HTR-8/SVneo (cell line): Measurements from ENCODE around the gene CWC27.
"Not testable (repeated sequence)": the region's sequence is repeated elsewhere in the genome, so short reads cannot be mapped to it uniquely, and the experiment has no call there.

ENCODE experiments used
- DNase-seq: peaks from one replicate; pipeline ENCODE4 v3.0.0; 2011; ENCODE audit warnings: low spot score, mixed read lengths; ENCODE audit not compliant: insufficient read length
- FAIRE-seq: peaks from 2 replicates; lab custom pipeline; 2011; peaks lifted over from hg19 to GRCh38; lab: Jason Lieb, UNC

The CWC27 gene

DNA sequence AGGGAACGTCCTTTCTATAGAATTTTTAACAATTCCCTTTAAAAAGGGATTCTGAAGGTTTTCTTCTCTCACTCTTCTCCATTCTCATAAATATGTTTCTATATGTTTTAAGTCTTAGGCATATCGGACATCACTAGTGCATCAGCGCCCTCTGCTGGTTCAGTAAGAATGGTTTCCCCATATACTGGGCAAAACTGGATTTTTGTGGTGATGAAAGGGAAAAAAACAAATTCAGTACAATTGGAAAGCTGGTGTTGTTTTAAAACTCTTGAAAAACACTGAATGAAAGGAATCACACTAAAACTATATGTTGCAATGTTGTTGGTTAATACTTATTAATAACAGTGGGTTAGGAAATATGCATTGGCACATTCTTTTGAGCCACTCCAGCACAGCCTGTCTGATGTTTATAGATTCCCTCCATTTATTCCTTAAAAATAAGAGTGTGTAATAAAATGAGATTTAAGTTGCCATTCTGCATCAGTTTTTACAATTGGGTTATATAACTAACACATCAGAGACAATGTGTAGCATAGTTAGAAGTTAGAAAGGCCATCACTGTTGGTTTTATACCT lies 15.8 kb downstream of the CWC27 start:
- FAIRE-seq, result no peak

DNA sequence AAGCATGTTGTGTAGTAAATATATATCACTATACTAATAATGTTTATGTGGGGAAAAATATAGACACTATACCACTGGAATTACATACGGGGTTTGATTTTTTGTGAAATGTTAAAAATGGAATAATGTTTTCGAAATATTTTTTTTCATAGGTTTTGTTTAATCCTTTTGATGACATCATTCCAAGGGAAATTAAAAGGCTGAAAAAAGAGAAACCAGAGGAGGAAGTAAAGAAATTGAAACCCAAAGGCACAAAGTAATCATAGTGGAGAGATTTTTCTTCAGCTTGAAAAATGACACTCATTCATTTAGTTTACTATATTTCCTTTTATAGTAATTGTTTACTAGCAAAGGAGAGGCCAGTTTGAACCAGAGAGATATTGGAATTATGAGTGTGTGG lies 17.6 kb downstream of the CWC27 start:
- FAIRE-seq (no peak), DNase-seq (no peak)

More for the DNA sequence above, 15.8 kb downstream of the CWC27 start:
- DNase-seq, result peak; percentile 14

DNA sequence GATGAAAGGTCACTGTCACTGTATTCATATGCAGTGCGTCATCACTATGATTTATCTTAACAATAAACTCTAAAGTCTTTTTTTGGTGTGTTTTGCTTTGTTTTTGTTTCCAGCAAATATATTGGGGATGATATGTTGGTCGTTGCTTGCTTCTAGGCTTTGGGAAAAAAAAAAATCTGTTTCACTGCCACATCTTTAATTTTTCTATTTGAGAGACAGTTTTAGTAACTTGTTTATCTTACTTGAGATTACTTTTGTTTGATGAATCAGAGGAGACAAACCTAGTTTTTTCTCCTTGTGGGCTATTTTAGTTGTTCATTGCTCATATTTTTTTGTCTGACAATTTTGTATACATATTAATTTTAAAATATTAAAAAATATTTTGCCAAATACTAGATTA lies 19.4 kb downstream of the CWC27 start:
- no peak for FAIRE-seq
- no peak for DNase-seq

DNA sequence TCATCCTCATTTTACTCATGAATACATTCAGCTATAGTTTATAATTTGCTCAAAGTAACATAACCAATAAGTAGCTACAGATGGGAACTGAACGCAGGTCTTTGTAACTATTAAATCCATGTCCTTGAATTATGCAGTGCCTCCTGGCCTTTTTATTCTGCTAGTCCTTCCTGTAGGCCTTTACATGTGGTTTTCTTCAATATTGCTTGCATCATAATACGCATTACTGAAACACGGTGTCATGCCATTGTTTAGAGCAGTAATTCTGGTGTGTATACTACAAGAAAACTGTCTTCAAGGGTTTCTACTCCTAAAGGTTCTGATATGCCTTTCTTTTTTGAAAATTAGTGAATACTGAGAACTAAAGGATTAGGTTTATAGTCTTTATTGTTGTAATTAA lies 20.7 kb downstream of the CWC27 start:
- DNase-seq (no peak), FAIRE-seq (no peak)

DNA sequence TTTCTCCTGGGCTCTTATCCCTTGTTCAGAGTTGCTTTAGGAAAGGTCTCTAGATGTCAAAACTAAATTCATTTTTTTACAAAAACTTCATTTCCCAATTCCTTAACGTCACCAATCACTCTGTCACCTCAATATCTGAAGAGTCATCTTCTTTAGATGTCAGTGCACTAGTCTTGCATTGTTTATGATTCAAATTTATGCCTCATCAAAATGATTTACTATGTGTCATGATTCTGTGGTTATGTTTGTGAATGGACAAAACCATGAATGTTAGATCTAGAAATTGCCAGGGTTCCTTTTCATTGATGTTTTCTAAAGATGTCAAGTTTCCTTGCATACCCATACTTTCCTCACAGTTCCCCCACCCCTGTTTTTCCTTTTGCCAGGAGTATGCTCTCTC lies 21.5 kb downstream of the CWC27 start:
- FAIRE-seq (no peak), DNase-seq (no peak)

DNA sequence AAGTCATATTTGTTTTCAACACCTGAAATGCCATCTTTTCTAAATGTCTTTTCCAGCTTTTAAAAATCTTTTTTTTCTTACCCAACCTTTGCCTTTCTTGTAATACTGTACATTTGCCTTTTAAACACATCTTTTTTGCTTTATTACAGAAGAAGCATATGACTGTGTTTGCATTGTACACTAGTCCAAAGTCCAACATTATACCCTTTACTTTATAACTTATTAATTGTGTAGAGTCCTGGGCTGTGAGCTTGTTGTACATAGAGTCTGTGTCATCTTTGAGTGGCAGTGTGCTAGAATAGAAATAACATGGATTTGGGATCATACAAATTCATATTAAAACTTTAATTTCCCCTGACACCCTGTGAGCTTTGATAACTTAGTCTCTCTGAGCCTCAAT lies 23.7 kb downstream of the CWC27 start:
- FAIRE-seq, result no peak
- no peak for DNase-seq

DNA sequence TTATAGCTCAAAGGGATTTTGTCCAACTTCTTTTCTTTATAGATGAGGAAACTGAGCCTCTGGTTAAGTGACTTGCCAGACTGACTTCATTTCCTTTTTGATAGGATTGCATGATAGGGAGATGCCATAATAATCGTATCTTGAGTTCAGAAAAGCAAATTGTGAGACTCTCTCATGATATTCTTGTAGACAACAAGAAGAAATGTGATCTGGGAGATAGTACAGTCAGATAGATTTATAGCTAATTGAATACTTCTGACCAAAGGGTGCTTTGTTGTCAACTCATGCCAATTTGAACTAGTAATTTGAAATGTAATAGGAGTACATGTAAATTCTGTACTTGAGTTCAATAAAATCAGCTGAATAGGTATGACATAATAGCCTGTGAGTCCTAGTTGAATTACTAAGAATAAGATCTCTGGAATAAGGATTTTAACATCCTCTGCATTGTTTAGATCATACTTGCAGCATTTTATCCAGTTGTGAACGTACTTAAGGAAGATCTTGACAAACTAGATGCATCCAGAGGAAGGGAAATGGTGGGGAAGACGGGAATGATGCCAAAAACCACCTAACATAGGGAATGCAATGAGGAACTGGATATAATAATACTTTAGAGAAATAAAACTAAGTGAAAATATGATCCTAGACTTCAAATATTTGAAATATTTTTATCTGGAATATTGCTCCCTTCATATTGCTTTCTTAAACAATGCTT lies 25.5 kb downstream of the CWC27 start:
- DNase-seq (no peak), FAIRE-seq (no peak)

DNA sequence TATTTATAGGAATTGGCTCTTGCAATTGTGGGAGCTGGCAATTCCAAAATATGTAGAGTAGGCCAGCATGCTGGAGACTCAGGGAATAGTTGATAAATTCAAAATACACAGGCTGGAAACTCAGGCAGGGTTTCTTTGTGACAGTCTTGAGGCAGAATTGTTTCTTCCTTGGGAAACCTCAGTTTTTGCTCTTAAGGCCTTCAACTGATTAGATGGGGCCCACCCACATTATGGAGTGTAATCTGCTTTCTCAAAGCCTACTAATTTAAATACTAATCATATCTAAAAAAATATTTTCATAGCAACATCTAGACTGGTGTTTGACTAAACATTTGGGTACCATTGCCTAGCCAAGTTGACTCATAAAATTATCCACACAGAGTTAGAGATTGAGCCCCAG lies 27.6 kb downstream of the CWC27 start:
- DNase-seq (no peak), FAIRE-seq (no peak)

DNA sequence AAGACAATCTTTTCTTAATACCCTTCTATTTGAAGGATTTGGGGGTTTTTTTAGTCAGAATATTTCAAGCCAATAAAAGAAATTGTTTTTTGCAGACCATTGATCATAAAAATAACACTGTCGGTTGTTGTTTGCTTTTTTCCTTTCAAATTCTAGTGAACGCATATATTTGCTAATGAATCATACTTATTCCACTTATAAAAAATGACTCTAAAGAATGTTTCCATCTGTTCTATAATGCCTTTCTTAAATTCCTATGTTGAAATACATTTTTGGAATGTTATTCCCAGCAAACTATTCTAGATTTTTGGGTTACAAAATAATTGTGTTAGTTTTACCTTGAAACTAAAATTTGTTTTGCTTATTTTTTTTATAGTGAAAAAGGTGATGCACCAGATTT lies 32.2 kb downstream of the CWC27 start:
- no peak for DNase-seq
- no peak for FAIRE-seq

DNA sequence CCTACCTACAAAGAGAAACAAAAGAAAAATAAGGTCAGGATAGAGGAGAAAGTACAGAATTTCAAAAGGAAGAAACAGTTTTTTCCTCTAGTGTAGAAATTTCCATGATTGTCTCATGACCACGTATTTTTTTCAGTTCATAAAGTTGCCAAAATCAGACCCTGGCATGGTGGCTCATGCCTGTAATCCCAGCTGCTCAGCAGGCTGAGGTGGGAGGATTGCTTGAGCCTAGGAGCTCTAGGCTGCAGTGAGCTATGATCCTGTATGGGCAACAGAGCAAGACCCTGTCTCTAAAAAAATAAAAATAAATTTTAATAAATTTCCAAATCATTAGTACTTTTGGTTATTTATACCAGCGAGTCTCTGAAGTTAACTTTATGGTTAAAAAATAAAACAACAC lies 37.8 kb downstream of the CWC27 start:
- no peak for FAIRE-seq
- no peak for DNase-seq

DNA sequence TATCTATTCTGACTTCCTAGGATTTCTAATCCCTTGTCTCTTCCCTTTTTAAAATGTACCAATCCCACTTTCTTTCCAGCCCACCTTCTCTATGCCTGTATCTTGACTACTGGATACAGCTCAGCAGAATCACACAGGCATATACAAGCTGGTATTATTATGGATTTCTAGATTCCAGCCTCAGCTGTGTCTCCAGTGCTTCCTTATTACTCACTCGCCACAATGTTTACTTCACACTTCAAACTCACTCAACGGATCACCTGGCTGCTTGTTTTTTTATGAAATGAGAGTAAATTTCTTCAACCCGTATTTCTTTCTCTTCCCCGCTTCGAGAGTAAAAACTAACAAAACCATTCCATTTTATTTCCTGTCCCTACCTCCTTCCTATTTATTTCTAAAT lies 38.8 kb downstream of the CWC27 start:
- no peak for DNase-seq
- FAIRE-seq, result no peak

DNA sequence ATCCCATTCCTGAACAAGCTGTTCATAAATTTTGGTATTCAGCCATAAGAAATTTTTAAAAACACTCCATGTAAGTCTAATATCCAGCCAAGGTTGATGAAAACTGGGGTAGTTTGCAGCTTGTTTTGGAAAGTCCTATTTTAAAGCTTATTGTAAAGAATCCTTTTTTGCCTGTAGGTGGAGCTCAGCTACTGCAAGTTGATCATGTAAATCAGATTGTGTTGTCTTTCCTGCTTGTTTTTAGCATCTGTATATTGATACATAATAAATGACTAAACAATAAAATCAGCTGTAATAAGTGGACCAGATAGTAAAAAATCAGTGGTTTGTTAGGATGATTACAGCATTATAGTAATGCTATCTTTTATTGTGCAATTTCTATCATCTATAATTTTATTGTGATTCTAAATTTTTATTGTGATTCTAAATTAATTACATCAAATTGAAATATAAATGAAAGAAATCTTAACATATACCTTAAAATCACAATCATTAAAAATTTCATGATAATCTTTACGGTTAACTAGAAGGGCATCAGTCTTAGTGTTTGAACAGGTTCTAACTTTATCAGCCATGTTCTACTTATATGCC lies 42.4 kb downstream of the CWC27 start:
- FAIRE-seq (peak; percentile 33), DNase-seq (peak; percentile 30)

DNA sequence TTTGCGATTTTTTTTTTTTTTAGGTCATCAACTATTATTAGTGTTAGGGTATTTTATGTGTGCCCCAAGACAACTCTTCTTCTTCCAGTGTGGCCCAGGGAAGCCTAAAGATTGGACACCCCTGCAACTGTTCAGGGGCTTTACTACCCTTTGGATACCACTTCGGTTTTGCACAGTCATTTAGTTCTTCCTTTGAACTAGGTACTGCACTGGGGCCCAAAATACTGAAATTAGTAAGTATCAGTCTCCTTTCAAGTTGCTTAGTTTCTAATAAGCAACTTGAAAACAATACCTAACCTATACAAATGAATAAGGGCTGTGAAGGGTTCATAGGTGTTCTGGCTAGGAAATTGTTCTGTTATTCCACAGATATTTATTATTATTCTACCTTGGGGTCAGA lies 45.3 kb downstream of the CWC27 start:
- FAIRE-seq (no peak), DNase-seq (no peak)

DNA sequence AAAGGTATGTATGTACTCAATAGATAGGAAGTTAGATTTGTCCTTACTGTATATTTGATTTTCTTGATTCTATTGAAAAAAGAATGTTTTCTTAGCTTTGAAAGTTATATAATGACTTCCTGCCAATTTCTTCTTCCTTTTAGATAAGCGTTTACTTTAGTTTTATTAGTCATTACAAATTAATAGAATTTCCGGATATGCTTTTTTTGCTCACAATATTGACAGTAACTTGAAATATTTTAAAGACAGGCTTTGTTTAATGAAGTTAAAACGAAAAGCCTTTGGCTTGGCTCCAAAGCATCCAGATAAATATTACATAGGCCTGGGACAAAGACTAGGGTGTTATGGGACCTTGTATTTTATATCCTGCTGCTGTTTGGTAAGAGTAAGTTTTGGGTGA lies 49.5 kb downstream of the CWC27 start:
- DNase-seq (no peak), FAIRE-seq (no peak)

DNA sequence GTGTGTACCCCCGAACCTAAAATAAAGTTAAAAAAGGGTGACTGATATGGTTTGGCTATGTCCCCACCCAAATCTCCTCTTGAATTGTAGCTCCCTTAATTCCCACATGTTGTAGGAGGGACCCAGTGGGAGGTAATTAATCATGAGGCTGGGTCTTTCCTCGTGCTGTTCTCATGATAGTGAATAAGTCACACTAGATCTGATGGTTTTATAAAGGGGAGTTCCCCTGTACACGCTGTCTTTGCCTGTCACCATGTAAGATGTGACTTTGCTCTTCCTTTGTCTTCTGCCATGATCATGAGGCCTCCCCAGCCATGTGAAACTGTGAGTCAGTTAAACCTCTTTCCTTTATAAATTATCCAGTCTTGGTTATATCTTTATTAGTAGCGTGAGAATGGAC lies 50.6 kb downstream of the CWC27 start:
- not testable (repeated sequence) for FAIRE-seq, DNase-seq

DNA sequence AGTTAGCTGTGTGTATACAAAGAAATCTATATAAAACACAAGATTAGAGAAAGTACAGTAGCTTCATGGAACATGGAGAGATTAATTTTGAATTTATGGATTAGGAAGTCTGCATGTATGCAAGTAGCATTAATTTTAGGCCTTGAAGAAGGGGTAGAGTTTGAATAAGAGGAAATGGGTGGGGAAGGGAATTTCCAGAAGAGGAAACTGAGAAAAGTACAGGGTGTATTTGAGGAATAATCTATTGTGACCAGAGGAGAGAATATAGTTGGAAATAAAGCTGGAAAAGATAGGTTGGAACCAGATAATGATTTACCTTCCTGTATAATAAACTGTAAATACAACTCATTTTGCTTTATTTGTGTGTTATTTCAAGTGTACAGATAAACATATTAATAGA lies 53.6 kb downstream of the CWC27 start:
- DNase-seq, result no peak
- no peak for FAIRE-seq

DNA sequence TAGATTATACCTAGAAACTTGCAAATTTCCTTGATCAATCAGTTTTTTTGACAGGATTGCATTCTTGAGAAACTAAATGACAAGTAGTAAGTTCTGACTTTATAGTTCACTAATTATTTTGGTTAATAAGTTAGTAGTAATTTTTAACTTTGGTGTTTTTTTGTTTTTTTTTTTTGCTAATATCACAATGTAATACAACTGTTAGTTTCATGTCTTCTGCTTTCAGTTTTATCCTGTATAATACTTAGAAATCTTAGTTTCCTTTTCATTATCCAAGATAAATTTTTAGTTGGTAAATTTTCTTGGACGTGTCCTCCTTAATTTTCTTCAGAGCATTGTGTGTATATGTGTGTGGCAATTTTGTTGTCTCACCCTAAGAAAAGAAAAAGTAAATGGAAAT lies 57.8 kb downstream of the CWC27 start:
- DNase-seq (no peak), FAIRE-seq (no peak)

DNA sequence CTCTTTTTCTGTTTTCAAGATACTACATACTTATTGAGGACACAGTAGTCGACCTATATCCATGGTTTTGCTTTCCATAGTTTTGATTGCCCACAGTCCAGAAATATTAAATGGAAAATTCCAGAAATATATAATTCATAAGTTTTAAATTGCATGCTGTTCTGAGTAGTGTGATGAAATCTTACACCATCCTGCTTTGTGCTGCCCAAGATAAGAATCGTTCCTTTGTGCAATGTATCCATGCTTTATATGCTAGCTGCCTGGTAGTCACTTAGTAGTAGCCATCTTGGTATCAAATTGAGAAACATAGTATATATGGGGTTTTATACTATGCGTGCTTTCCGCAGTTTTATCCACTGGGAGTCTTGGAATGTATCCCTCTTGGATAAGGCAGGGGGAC lies 59.0 kb downstream of the CWC27 start:
- DNase-seq (no peak), FAIRE-seq (no peak)

DNA sequence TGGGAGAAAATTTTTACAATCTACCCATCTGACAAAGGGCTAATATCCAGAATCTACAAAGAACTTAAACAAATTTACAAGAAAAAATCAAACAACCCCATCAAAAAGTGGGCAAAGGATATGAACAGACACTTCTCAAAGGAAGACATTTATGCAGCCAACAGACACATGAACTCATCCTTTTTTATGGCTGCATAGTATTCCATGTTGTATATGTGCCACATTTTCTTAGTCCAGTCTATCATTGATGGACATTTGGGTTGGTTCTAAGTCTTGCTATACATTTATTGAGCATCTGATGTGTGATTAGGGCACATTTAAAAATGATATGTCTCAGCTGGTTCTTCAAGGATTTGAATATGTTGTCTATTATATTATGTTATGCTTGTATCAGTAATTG lies 61.9 kb downstream of the CWC27 start:
- not testable (repeated sequence) for DNase-seq, FAIRE-seq

DNA sequence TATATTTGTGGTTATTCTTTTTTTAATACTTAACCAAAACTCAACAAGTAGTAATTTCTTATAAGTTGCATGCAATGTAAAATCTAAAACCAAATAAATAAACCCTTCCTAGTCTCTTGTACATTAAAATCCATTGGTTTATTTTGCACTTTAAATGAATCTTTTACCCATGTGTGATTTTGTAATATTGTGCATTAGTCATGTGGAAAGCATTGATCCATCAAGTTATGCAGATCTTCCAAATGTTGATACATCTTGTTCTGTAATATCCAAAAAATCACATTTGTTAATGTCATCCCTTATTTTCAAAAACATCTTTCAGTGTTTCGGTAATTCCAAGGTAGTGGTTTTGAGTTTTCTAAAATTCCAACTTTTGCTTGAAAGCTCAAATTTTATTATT lies 63.3 kb downstream of the CWC27 start:
- no peak for FAIRE-seq
- no peak for DNase-seq

DNA sequence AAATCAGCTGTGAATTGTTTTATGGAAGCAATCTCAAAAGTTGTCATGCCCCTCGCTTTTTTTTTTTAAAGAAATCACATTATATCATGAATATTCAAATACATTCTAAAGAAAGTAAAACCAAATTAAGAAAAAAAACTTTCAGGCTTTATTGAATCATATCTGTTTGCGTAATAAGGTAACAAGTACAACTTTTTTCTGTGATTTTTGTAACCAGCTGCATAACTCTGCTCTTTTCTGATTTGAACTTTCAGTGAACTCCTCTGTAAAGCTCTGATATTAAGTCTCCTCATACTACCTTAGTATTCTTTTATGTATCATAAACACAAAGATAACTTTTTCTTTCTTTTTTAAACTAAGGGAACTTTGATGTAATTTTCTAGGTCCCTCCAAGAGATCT lies 65.3 kb downstream of the CWC27 start:
- DNase-seq, result no peak
- FAIRE-seq, result no peak

DNA sequence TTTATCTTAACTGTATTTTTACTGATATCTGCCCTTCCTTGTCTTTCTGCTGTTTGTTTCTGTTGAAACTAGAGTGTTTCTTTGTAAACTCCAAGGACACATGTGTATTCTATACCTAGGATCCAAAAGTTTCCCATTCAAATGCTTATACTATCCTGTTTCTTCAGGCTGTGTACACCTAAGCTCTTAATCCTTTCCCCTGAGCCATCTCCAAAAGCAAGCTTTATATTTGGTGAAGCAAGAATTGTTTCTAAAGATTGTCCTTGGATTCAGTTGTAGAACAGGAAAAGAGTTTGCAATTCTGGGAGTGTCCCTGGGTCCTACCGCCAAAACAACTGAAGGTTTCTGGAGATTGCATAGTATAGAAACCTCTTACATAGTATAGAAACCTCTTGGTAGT lies 65.9 kb downstream of the CWC27 start:
- FAIRE-seq (no peak), DNase-seq (no peak)
